ENCODE data around the gene NEO1.

NEO1 gene

DNA sequence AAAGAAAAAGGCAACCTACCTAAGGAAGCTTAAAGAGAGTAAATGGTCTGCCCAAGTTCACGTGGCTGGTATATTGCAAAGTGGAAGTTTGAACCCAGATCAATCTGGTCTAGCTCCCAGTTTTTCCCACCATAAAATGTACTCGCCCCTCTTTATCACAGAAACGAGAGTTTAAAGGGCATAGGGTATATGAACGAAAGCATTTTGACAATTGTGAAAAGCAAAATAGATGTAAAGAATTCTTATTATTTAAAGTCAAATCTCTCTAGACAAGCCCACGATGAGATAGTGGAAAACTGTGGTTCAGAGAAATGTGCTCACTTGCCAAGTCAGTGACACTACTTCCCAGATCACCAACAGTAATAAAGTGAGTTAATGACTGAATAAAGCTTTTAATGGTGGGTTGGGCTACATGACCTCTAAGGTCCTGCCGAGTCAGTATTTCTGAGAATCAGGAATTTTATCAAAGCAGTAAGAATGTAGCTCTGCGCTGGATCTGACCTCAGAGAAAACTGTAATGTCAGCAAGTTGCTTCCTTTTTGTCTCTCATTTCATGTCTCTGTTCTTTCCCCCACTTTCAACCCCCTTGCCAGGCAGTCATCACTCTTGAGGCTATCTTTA, 23.3 kb upstream of the NEO1 start:
- no peak for DNase-seq (ENCODE audit: low spot score)

DNA sequence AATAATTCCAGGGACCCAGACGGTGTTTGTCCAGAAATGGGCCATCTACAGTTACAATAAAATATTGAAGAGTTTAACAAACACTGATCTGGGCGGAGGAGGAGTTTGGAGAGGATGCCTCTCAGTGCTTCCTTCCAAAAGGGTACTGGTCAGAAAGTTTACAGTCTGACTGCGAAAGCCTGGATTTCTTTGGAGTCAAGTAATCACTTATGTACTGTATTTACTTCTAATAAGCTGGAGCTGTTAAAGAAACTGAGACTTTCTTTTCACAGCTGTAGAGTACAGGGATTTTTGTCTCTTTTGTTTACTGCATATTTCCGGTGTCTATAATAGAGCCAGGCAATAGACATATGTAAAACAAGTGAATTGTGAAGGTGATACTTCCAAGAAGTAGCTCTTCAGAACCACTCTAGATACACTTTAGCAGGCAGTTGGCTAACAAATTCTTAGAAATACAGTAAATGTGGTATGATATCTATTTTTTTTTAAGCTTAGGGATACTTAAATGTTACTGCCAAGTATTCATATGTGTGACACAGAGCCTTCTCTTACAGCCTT, 22.1 kb upstream of the NEO1 start:
- no peak for DNase-seq (ENCODE audit: low spot score)

DNA sequence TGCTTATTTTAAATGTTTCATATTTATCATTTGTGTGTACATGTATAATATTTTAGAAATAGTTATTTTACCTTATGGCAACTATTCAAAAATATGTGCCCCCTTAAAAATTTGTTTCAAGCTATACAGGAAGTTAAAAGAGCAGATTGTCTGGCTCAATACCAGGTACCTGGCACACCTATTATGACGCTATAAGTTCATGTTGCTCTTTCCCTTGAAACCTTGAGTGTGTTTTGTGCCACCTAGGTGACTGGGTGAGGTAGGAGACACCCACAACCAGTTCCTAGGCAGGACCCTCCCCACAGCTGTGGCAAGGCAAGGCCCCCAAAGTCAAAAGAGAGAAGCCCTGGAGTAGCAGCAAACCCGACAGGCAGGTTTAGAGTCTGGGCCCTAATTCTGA, 20.6 kb upstream of the NEO1 start:
- DNase-seq (ENCODE audit: low spot score): no peak

- no peak for DNase-seq (ENCODE audit: low spot score)
Observed at GRCh38 chr15:73033611-73034010, 18.7 kb upstream of the NEO1 start.

- DNase-seq (ENCODE audit: low spot score): no peak
Observed at GRCh38 chr15:73034221-73034620, 18.0 kb upstream of the NEO1 start.

GRCh38 chr15:73035221-73035620, 17.0 kb upstream of the NEO1 start:
- no peak for DNase-seq (ENCODE audit: low spot score)

GRCh38 chr15:73038220-73038619, 14.0 kb upstream of the NEO1 start:
- DNase-seq (ENCODE audit: low spot score): no peak

- no peak for DNase-seq (ENCODE audit: low spot score)
Observed at GRCh38 chr15:73046073-73046472, 6.2 kb upstream of the NEO1 start.

DNA sequence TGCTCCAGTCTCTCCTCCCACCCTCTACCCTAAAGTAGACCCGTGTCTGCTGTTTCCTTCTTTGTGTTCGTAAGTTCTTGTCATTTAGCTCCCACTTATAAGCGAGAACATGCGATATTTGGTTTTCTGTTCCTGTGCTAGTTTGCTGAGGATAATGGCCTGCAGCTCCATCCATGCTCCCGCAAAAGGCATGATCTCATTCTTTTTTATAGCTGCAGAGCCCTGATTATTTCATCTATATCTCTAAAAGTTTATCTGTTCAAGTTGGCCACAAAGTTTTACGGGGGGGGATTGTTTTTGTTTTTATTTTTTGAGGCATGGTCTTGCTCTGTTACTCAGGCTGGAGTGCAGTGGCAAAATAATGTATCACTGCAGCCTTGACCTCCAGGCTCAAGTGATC, 4.4 kb upstream of the NEO1 start:
- DNase-seq (ENCODE audit: low spot score): no peak

GRCh38 chr15:73048624-73049295, 3.5 kb upstream of the NEO1 start:
- DNase-seq (ENCODE audit: low spot score): no peak

DNA sequence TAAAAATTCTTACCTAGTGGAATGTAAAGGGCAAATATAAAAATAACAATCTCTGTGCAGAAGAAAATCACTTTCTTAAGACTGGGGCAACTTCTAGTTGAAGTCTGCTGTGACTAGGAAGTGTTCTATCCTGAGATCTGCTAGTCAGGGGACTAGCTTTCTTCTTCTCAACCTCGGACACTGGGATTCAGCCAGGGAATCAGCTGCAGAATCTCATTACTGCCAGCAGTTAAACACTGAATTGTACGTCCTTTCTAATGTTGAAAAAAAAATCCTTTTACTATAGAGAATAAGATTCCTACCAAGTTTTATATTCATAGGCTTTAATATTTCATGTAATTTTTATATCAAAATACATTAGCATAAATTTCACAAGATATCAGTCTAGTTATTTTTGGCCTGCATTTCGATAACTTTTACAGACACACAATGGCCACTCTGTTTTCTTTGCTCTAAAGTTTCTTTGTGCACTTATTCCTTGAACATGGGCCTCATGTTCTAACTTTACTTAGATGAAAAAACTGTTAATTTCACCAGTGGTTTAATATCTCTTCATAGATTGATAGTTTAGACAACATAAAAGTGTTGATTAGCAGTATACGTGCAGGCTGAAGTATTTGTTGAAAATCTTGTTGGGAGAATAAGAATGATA, 2.6 kb upstream of the NEO1 start:
- DNase-seq (ENCODE audit: low spot score): no peak

DNA sequence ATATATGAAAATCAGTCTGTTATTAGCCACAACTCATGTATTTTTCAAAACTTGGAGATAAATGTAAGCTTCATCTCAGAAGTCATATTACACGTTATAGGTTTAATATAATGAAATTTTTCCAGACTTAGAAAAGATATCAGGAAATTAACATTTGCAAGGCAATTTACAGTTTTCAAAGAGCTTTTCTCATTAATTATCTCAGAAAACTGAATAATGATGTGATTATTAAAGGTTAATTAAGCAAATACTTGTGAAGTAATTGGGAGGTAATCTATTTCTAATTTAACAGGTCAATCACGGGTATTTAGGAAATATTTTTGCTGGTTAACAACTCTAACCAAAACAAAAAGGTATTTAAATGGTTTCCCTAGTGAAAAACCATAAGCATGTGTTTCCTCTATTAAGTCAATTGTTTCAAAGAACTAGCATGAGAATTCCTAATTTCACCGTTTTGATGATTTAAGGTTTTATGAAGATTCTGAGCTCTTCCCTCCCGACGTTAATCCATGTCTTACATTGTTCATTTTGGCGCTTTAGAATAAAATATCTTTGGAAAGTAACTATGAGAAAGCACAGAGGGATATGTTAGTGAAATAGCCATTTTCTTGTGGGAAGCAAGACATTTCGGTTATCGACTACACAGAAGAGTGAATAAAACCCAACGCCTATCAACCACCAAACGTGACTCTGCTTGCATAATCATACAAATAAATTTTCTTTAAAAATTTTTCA, 1.5 kb upstream of the NEO1 start:
- no peak for DNase-seq (ENCODE audit: low spot score)

DNA sequence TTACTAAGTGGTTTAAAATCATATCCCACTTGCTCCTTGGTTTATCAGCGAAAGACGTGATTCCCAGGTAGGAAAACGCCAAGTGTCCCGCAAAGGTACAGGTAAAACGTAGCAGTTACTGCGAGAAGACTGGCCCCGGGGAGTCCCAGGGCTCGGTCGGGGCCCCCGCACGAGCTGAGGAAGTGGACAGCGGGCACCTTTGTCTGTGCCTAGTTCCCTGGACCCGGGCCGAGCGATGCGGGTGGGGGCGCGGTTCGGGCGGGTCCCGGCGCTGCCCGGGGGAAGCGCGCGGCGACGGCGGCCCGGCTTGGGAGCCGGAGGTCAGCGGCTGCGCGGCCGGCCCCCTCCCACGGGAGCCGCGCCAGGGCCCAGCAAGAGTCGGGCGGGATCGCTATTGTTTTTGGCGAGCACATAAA, 864 bp upstream of the NEO1 start:
- DNase-seq (ENCODE audit: low spot score): no peak

GRCh38 chr15:73052653-73053397, 562 bp downstream of the NEO1 start:
- peak; percentile 12 for DNase-seq (ENCODE audit: low spot score)

DNA sequence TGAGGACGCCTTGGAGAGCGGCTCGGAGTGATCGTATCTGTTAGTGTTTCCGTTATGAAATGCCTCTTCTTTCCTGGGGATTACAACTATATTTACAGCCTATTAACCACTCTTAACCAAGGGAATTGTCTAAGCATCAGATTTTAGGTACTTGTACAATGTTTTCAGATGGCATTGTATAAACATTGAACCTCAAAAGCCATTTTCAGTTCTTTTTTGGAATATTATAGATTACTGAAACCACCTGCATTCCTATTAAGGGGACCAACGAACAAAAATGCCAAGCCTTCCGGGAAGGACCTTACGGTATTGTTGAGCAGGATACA, 1.1 kb downstream of the NEO1 start:
- DNase-seq (ENCODE audit: low spot score): no peak

DNA sequence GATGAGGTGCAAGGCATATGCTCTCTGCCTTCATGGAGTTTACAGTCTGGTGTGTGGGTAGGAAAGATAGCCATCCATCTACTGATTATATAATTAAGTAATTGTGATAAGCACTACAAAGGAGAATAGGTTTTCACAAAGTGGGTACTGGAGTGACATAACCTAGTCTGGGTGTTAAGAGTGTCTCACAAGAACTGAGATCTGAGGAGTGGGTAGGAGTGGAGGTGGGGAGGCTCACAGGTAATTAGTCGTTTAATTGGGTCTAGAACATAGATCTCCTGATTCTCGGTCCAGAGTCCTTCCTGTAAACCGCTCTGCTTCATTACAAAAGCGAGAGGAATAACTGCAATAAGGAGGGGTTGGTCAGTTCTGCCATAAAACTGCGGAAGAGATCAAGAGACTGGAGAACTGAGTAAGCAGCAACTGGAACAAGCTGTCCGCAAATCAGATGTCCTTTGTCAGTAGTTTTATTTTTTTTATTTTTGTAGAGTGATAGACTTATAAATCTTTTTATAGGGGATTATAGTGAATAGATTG, 2.2 kb downstream of the NEO1 start:
- no peak for DNase-seq (ENCODE audit: low spot score)

DNA sequence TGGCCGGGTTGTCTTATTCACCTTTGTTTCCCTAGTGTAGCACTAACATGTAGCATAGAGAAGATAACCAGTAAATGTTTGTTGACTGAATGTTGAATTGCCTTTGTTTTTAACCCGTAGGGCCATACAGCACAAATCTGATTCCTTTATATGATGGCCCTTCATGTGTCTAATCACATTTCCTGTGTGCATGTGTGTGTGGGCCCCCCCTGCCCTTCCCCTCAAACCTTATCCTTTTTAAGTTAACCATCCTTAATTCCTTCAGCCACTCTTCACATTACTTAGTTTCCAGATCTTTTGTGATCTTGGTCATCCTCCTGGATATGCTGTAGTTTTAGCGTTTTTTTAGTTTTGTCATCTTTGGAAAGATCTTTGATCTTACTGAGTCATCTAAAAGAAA, 4.2 kb downstream of the NEO1 start:
- no peak for DNase-seq (ENCODE audit: low spot score)

DNA sequence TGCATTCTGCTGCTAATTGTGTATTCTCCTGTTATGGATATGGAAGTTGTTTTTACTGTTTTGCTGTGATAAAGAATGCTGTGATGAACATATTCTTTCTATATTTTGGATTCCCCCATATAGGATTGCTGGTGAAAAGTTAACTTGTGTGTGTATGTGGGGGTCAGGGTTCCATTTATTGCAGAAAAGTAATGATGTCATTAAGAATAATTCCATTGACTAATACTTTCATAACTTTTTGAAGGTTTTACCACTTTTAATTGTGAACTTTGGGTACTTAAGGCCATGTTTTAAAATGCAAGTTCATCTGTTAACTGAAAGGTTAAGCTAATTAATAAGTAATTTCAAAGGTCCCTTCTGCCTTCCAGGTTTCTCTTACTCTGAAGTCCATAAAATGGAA, 6.2 kb downstream of the NEO1 start:
- no peak for DNase-seq (ENCODE audit: low spot score)

DNA sequence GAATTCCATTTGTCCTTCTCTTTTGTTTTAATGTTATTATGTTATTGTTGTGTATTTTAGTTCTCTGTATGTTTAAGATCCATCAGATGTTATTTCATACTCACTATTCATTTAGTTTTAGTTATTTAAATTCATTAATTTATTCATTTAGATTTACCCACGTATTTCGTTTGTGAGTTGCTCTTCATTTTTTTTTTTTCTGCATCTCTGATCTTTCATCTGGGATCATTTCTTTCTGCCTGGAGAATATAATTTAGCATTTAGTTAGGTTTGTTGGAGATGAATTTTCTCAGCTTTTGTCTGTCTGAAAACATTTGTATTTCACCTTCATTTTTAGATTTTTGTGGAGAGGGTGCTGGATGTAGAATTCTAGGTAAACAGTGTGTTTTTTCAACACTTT, 12.9 kb downstream of the NEO1 start:
- no peak for DNase-seq (ENCODE audit: low spot score)

- no peak for DNase-seq (ENCODE audit: low spot score)
Observed at GRCh38 chr15:73069109-73069508, 16.8 kb downstream of the NEO1 start.

DNA sequence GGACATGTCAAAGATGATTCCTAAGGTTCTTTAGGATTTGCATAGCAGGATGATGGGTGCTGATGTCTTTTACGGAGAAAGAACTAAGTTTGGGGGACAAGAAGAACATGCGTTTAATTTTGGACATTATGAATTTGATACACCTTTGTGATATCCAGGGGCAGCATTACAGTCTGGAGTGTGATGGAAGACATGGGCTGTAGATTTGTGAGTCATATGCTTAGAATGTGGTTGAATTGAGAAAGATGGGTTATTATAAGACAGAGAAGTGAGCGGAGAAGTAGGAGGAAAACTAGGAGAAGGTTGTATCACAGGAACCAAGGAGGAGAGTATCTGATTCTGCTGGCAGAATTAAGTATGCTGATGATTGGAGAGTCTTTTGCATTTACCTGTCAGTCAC, 20.6 kb downstream of the NEO1 start:
- no peak for DNase-seq (ENCODE audit: low spot score)

- DNase-seq (ENCODE audit: low spot score): no peak
Observed at GRCh38 chr15:73074241-73074640, 22.0 kb downstream of the NEO1 start.

All from CD4-positive, alpha-beta T cell treated with Interleukin-6 at 100 ng/mL for 8 hours (primary cell).